GM18507 (cell line): ENCODE results near the gene TPRN.

Experiments
- DNase-seq: peaks from one replicate; pipeline ENCODE4 v3.0.0; 2011; ENCODE audit warnings: low read depth; ENCODE audit not compliant: insufficient read length; ENCODE audit errors: extremely low spot score
- FAIRE-seq: peaks from 2 replicates; lab custom pipeline; 2011; peaks lifted over from hg19 to GRCh38; lab: Jason Lieb, UNC

TPRN gene

GRCh38 chr9:137179761-137180160 lies 20.8 kb downstream of the TPRN start:
- FAIRE-seq (no peak), DNase-seq (no peak)

GRCh38 chr9:137178939-137179630 lies 21.5 kb downstream of the TPRN start:
- FAIRE-seq (no peak), DNase-seq (no peak)

- FAIRE-seq (no peak), DNase-seq (no peak)
Observed at GRCh38 chr9:137178201-137178938, 22.2 kb downstream of the TPRN start.

- no peak for DNase-seq
- peak; percentile 62 for FAIRE-seq
Observed at GRCh38 chr9:137176302-137177182, 24.0 kb downstream of the TPRN start.

- FAIRE-seq (no peak), DNase-seq (no peak)
Observed at GRCh38 chr9:137175345-137175961, 25.1 kb downstream of the TPRN start.

GRCh38 chr9:137174722-137175293 lies 25.7 kb downstream of the TPRN start:
- no peak for DNase-seq
- no peak for FAIRE-seq

- no peak for DNase-seq
- FAIRE-seq: no peak
Observed at GRCh38 chr9:137173796-137174664, 26.5 kb downstream of the TPRN start.

GRCh38 chr9:137172901-137173795 lies 27.4 kb downstream of the TPRN start:
- DNase-seq: no peak

GRCh38 chr9:137171149-137171900 lies 29.2 kb downstream of the TPRN start:
- no peak for FAIRE-seq
- no peak for DNase-seq

More at GRCh38 chr9:137172901-137173795, 27.4 kb downstream of the TPRN start:
- no peak for FAIRE-seq

- FAIRE-seq (no peak), DNase-seq (no peak)
Observed at GRCh38 chr9:137170486-137171148, 29.9 kb downstream of the TPRN start.

- DNase-seq: no peak
- no peak for FAIRE-seq
Observed at GRCh38 chr9:137169896-137170358, 30.6 kb downstream of the TPRN start, which contains the start of gene LRRC26. Gene LRRC26, minus strand, starts transcription at chr9:137170051. Its CDS starts 108 bp downstream, at chr9:137169943.

GRCh38 chr9:137168904-137169856 lies 31.4 kb downstream of the TPRN start:
- FAIRE-seq (peak; percentile 5), DNase-seq (peak; percentile 47)

- FAIRE-seq (no peak), DNase-seq (no peak)
Observed at GRCh38 chr9:137168573-137168903, 32.0 kb downstream of the TPRN start.

GRCh38 chr9:137167747-137168572 lies 32.6 kb downstream of the TPRN start:
- FAIRE-seq: no peak
- no peak for DNase-seq
